OCI-LY7 (cell line): ENCODE measurements around the gene SNAP47. TPM values are rescaled to one million over a fixed set of nuclear protein-coding genes. Genes with fewer than 3 reads are reported as not detected.

ENCODE experiments used
- BruUV-seq: library from RNA; stranded (reverse); fragments of 400-500 nt; replicated peaks from 2 replicates; lab custom pipeline; 2021; lab: Mats Ljungman, UMichigan
- CTCF ChIA-PET: fragments of 300-600 bp; sonication (Branson Sonifier 250); formaldehyde crosslinking; loops from one replicate; lab custom pipeline; 2022; ENCODE audit warnings: antibody characterized with exemption; ENCODE audit not compliant: unreplicated experiment; lab: Charles Lee
- POLR2A ChIA-PET: fragments of 300-600 bp; sonication (Branson Sonifier 250); formaldehyde crosslinking; loops from one replicate; lab custom pipeline; 2022; ENCODE audit warnings: antibody characterized with exemption; lab: Charles Lee
- DNase-seq: peaks from one replicate; pipeline ENCODE4 v3.0.0-alpha.2; 2015; ENCODE audit warnings: low spot score
- H2AFZ ChIP-seq: fragments of 200-600 bp; sonication (generic), shearing (Covaris generic); 2 replicates; pipeline ENCODE4 v1.6.1; 2014; ENCODE audit warnings: mild to moderate bottlenecking, antibody characterized with exemption, low read length, moderate library complexity
- H3K27ac ChIP-seq: fragments of 200-600 bp; sonication (generic); 2 replicates; pipeline ENCODE4 v1.5.1; 2014; ENCODE audit warnings: mixed run types, low read depth, mild to moderate bottlenecking, moderate library complexity, low read length, inconsistent platforms; ENCODE audit not compliant: poor library complexity, severe bottlenecking
- H3K36me3 ChIP-seq: fragments of 200-600 bp; sonication (generic); 2 replicates; pipeline ENCODE4 v1.6.1; 2014; ENCODE audit warnings: mild to moderate bottlenecking, antibody characterized with exemption, low read length, moderate library complexity, mixed read lengths; ENCODE audit not compliant: insufficient read depth
- H3K4me1 ChIP-seq: fragments of 200-600 bp; sonication (generic); 2 replicates; pipeline ENCODE4 v1.5.1; 2014; ENCODE audit warnings: mild to moderate bottlenecking, low read length; ENCODE audit not compliant: insufficient read depth, poor library complexity, severe bottlenecking
- H3K4me2 ChIP-seq: fragments of 200-600 bp; sonication (generic); 2 replicates; pipeline ENCODE4 v1.6.1; 2014; ENCODE audit warnings: mild to moderate bottlenecking, low read length
- H3K4me3 ChIP-seq: fragments of 200-600 bp; sonication (generic); 2 replicates; pipeline ENCODE4 v1.5.1; 2014; ENCODE audit warnings: mild to moderate bottlenecking, low read depth, low read length; ENCODE audit not compliant: poor library complexity, severe bottlenecking
- H3K79me2 ChIP-seq: fragments of 200-600 bp; sonication (generic); 2 replicates; pipeline ENCODE4 v1.6.1; 2016; ENCODE audit warnings: low read depth, mild to moderate bottlenecking, low read length, moderate library complexity, mixed read lengths; ENCODE audit not compliant: insufficient read depth
- H3K9me2 ChIP-seq: fragments of 200-600 bp; sonication (generic); 2 replicates; pipeline ENCODE4 v1.6.1; 2016; ENCODE audit warnings: mild to moderate bottlenecking, low read length, mixed read lengths; ENCODE audit not compliant: insufficient read depth
- H3K9me3 ChIP-seq: fragments of 200-600 bp; sonication (generic); 2 replicates; pipeline ENCODE4 v1.6.1; 2014; ENCODE audit warnings: mild to moderate bottlenecking, mixed run types, low read length, mixed read lengths
- H4K20me1 ChIP-seq: fragments of 200-600 bp; sonication (generic); 2 replicates; pipeline ENCODE4 v1.6.1; 2014; ENCODE audit warnings: mild to moderate bottlenecking, antibody characterized with exemption, low read length, moderate library complexity, mixed read lengths; ENCODE audit not compliant: insufficient read depth
- CTCF ChIP-seq: fragments of 200-600 bp; sonication (generic); conservative IDR thresholded peaks from 2 replicates; pipeline ENCODE4 v1.5.1; 2014; ENCODE audit warnings: mild to moderate bottlenecking, antibody characterized with exemption, low read length, moderate library complexity, mixed read lengths
- EZH2phosphoT487 ChIP-seq: fragments of 200-600 bp; sonication (generic); IDR thresholded peaks from 2 replicates; pipeline ENCODE4 v1.6.1; 2018; ENCODE audit warnings: low read depth, borderline replicate concordance, mild to moderate bottlenecking, mixed run types, antibody characterized with exemption, low read length, moderate library complexity, mixed read lengths
- intact Hi-C: fragments of 100-400 bp; cut with micrococcal nuclease; formaldehyde crosslinking; loops from one replicate; pipeline ENCODE4 v1.10.0; 2022; ENCODE audit not compliant: unreplicated experiment
- total RNA-seq, 2 experiments: library from RNA; depleted of rRNA in 1 of 2; stranded (reverse); fragments of >200 nt in 1 of 2; shearing (Covaris generic) in 1 of 2; gene quantifications; 2 replicates each; pipeline ENCODE4 v1.2.3, GENCODE V29; 2014 to 2022

Gene SNAP47
- total RNA-seq, 2 experiments from 2014 or later = 29.8 to 44.2 TPM

- Histone ChIP-seq H3K79me2 (no peaks in the 10 kb centered on the region), H3K9me3 (no peaks in the 10 kb centered on the region), H3K9me2 (no peaks in the 10 kb centered on the region), H3K27ac (no peak overlapping the region), H3K4me1 (peaks cover 6% of the 10 kb centered on the region), H2AFZ (no peak overlapping the region), H3K4me2 (no peak overlapping the region), H4K20me1 (no peaks in the 10 kb centered on the region), H3K4me3 (no peak overlapping the region), H3K36me3 (peaks cover 19% of the 10 kb centered on the region)
- no peak for DNase-seq
- ChIA-PET POLR2A (interaction anchor here (0.7 kb wide), 1 partner anchor 90 kb away, joined by 3 read pairs; no protein-coding TSS in a partner anchor), CTCF (no interaction called here)
- TF ChIP-seq CTCF (no peak), EZH2phosphoT487 (no peak)
- intact Hi-C loops = no loop called here
- BruUV-seq = no TSS peak
Measured at GRCh38 chr1:227749225-227749624, 14.0 kb downstream of the SNAP47 start.

GRCh38 chr1:227749916-227750710 is 14.9 kb downstream of the SNAP47 start:
- CTCF ChIA-PET = no interaction called here

More at GRCh38 chr1:227749916-227750710, 14.9 kb downstream of the SNAP47 start:
- H3K4me3 ChIP-seq = no peak overlapping the region
- H3K4me2 ChIP-seq = no peak overlapping the region
- no peak overlapping the region for H3K27ac ChIP-seq
- H3K9me2 ChIP-seq = no peaks in the 10 kb centered on the region
- TF ChIP-seq EZH2phosphoT487 (no peak), CTCF (no peak)
- intact Hi-C loops = no loop called here
- H4K20me1 ChIP-seq = no peaks in the 10 kb centered on the region
- peaks cover 24% of the 10 kb centered on the region for H3K36me3 ChIP-seq
- H3K9me3 ChIP-seq = no peaks in the 10 kb centered on the region
- BruUV-seq = no TSS peak
- no peaks in the 10 kb centered on the region for H3K79me2 ChIP-seq
- DNase-seq = no peak
- peaks cover 3% of the 10 kb centered on the region for H3K4me1 ChIP-seq
- no peak overlapping the region for H2AFZ ChIP-seq
- POLR2A ChIA-PET = interaction anchor here (0.7 kb wide), 1 partner anchor 89 kb away, joined by 3 read pairs; no protein-coding TSS in a partner anchor
